HPDE6-E6E7 (cell line): ENCODE data around the gene APOM.

Source experiments
- DNase-seq: peaks from one replicate; pipeline ENCODE4 v3.0.0; 2011; ENCODE audit warnings: missing footprints; ENCODE audit errors: extremely low spot score

APOM gene

GRCh38 chr6:31658158-31658688, 2.5 kb downstream of the APOM start:
- no peak for DNase-seq

- DNase-seq, result no peak
Observed at GRCh38 chr6:31658983-31659648, 3.4 kb downstream of the APOM start.

- no peak for DNase-seq
Observed at GRCh38 chr6:31659649-31660380, 4.1 kb downstream of the APOM start.

DNA sequence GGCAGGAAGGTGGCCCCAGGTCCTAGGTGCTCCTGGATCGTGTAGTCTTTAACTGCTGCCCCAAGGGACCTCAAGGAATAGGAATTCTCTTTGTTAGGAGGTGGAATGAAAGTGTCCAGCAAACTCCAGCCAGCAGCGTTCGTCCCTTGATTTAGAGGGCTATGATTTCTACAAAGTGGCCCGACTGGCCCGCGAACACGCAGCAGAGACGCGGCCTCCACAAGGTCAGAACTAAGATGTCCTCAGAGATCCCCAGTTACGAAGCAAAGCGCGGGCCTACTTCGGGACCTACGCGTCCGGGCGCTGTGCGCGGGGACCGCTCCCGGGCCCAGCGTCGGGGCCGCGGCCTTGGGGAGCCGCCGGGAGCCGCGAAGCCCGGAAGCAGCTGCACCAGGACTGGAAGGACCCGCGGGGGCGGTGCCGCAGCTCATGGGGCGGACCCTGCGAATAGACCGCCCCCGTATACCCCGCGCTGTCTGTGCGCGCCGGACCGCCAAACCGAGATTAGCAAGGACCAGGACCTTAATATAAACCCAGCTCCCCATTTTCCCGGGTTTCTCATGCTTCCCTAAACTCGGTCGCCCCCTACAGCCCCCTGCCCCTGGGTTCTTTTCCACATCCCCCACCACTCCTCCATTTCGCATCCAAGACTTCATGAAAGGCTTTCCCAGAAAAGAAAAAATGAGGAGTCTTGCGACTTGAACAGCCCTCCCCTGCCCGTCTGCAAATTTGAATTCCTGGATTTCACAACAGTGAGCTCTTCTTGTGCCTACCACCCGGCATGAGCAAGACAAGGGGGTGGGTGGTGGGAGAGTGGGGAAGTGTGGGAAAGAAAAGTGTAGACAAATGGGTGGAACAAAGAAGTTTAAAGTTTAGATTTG, 4.9 kb downstream of the APOM start, which contains the start of gene C6orf47:
C6orf47 (minus strand) TSS at position 398 of the 881 bp plus-strand sequence. CDS start 831 bp downstream, outside the sequence.
- no peak for DNase-seq

DNA sequence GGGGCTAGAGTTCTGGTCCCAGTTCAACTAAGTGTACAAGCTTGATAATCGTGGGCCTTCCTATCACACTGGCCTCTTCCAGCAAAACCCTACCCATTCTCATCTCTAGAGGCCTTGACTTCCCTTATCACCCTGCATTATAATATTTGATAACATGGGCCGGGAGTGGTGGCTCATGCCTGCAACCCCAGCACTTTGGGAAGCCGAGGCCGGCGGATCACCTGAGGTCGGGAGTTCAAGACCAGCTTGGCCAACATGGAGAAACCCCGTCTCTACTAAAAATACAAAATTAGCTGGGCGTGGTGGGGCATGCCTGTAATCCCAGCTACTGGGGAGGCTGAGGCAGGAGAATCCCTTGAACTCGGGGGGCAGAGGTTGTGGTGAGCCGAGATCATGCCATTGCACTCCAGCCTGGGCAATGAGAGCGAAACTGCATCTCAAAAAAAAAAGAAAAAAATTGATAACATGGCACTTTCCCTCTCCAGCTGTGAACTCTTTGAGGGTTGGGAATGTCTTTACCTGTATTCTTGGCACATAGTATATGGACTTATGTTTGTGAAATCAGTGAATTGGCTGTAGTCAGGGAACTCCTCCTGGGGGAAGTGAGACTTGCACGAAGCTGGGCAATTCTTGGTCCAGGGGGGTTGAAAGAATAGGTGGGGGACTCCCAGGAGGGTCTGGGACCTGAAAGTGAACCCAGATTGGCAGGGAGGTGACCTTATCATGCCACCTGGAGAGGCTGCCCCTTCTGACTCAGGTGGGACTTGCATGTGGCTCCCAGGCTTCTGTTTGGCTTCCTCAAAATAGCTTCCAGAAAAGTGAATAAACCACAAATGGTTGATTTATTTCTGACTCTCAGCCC, 5.8 kb downstream of the APOM start:
- DNase-seq, result no peak

DNA sequence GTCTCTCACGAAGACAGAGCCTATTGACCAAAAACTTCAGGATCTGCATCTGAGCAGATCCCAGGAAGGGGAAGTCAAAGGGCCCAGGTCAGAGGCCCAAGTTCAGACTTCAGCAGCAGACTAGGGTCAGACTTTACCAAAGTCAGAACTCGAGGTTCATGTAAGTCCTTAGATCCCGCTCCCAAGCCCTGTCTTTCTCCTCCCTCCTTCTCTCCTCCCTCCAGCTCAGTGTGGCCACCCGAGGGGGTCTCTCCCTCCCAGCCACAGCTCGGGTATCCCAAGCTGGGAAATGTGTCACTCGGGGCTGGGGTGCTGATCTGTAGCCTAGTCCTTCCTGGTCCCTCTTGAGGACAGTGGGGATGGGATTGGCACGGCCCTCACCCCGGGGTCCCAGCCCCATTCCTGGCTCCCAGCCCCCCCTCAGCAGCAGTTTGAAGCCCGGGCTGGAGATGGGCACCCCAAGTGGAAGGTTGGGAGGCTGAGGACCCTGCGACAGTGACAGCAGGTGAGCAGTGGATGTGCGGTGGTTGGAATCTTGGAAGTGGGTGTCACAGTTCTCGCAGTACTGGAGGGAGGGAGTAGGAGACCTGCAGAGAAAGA, 6.5 kb downstream of the APOM start:
- no peak for DNase-seq

GRCh38 chr6:31663126-31663960, 7.6 kb downstream of the APOM start:
- DNase-seq, result no peak

DNA sequence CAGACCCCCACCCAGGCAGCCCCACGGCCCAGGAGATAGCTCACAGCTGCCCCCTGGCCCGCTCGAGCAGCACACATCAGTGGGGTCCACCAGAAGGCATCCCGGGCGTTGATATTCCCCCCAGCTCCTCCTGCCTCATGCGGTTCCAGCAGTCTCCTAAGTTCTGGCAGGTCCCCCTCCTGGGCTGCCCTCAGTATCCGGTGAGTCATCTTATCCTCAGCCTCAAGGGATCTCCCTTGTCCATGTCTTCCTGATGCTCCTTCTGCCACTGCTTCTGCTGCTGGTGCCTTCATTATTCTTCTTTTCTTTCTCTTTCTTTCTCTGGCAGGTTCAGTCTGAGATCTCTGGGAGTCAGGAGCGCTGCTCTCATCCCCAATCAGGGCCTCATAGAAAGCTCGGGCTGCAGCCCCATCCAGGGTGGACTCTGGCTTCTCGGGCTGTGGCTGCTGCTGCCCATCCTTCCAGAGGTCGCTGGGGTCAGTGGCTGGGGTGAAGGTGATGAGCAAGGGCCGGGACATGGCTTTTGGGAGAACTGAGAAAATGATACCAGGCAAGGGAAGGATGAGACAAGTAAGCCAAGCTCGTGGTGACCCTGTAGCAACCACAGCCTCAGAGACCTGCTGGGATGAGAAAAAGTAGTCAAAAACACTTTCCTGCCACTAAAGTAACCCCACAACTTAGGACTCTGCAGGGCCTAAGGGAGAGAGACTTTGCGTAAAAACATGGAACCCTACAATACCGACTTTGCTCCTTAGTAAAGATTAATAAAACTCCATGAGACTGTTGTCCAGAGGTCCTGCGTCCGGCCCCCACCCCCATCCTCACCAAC, 8.5 kb downstream of the APOM start:
- DNase-seq, result no peak

DNA sequence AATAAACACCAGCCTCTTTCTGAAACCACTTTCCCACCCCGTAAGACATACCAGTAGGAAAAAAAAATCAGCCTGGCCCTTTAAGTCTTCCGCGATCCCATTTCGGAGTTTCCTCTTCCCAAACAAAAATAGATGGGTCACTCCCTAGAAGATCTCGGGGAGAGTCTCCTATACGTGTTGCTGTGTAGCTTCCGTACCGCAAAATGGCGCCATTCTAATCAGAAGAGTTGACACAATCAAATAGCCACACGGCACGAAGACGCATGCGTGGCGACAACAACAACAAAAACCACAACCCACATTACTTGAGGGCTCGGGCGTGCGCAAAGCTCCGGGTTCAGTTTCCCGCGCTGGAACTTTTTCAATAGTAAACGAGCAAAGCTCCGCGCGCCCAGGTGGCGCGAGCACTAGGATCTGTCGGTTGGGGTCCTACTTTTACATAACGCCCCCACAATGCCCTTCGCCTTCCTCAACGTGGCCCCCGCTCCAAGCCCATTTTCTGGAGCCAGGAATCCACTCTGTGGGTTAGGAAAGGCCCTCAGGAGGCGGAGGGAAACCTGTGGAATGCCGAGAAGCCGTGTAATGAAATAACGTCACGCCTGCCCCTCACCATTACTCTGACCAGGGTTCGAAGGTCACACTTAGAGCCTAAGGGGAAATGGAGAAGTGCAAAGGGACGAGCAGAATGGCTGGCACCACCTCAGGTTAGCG, 9.3 kb downstream of the APOM start, which contains the start of gene GPANK1:
GPANK1 (minus strand) TSS at position 208 of the 711 bp plus-strand sequence. CDS start 519 bp downstream, outside the sequence.
- DNase-seq, result peak; percentile 70

- DNase-seq, result peak; percentile 96
Observed at GRCh38 chr6:31665501-31666336, 10.0 kb downstream of the APOM start, which contains the start of gene CSNK2B. TSS of gene CSNK2B (plus strand) at chr6:31666080. CDS start at chr6:31666832, 752 bp downstream.

DNA sequence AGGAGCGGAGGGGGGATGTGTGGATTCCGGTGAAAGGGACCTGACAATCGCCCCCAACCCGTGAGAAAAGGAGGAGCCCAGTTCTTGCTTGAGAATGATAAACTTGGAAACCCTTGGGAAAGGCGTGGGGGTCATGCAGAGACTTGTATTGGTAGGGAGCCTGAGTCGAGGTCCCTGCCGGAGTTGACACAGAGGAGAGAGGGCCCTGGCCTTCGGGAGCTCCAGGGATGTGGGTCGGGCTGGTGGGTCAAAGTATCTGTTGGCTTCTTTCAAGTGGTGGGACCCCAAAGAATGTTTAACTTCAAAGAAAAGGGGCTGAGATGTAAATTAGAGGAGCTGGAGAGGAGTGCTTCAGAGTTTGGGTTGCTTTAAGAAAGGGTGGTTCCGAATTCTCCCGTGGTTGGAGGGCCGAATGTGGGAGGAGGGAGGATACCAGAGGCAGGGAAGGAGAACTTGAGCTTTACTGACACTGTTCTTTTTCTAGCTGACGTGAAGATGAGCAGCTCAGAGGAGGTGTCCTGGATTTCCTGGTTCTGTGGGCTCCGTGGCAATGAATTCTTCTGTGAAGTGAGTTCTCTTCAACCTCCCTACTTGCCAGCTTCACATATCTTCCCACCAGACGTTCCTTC, 10.8 kb downstream of the APOM start:
- no peak for DNase-seq

DNA sequence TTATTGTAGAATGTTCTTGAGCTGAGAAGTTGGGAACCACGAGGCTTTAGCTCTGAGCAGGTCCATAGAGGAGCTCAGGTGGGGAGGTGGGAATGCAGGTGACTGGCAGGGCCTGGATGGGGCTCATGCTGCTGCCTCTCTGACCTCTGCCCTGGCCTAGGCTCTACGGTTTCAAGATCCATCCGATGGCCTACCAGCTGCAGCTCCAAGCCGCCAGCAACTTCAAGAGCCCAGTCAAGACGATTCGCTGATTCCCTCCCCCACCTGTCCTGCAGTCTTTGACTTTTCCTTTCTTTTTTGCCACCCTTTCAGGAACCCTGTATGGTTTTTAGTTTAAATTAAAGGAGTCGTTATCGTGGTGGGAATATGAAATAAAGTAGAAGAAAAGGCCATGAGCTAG, 14.0 kb downstream of the APOM start, which contains the start of gene LY6G5B:
LY6G5B (plus strand) TSS at position 301 of the 400 bp plus-strand sequence. CDS start 975 bp downstream, outside the sequence.
- DNase-seq, result no peak

DNA sequence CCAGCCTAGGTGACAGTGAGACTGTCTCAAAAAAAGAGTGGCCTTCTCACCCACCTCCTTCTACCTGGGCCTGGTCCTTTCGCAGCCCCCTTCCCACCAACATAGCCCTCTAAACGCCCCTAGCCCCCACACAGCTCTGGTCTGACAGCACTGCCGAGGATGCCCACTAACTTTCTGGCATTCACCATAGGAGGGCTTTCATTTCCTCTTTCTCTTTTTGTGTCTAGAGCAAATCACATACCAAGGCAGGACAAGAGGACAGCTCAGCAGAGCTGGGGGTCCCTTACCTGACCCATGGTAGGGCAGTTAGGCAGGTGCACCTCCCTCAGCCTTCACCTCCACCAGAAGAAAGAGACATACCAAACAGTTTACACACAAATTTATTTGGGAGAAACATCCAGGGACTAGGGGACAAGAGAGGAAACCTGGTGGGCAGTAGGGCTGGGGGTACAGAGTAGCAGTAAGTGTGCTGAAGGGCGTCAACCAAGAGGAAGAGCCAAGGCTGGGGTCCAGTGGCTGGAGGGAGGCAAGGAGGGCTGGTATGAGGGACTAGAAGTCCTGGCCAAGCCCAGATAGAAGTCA, 20.7 kb downstream of the APOM start:
- no peak for DNase-seq

DNA sequence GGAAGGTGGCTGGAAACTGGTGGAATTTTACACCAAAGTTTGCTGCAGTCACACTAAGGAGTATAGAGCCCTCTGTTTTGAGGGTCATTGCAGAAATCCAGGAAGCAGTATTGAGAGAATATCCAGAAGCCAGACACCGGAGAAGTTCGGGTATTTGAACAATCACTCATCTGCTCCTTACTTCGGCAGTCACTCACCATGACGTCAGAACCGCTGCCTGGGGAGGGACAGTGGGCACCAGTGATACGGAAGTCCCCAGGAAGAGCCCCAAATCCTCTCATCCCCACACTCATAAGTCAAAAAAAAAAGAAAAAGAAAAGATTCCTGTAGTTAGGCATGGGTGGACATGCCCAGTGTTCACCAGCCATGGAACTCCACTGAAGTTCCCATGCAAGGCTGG, 21.2 kb downstream of the APOM start:
- no peak for DNase-seq

DNA sequence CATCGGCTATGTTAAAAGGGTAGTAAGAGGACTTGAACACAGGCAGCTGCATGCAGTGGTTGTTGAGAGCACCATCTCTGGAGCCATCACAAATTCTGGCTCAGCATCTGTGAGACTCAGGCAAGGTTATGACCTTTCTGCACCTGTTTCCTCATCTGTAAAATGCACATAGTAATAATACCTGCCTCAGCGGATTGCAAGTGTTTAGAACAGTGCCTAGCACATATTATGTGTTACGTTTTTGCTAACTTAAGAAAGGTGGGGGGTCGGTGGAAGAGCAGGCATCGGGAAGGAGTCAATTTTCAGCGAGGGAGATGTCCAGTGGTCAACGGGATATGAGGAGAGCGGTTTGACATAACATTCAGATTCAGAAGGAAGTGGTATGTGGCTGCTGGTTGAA, 22.3 kb downstream of the APOM start:
- DNase-seq, result no peak
